ENCODE measurements around the gene CYGB.

CYGB gene

GRCh38 chr17:76540381-76541300 lies 3.1 kb upstream of the CYGB start (continued):
- TF ChIP-seq GLIS1 (tag by site-specific recombination; IDR thresholded peaks at IDR 0.05) (peak; percentile 61), GLI2 (tag by site-specific recombination; IDR thresholded peaks at IDR 0.05; ENCODE audit: borderline replicate concordance, low read depth) (no peak), ZFP69B (tag by site-specific recombination; IDR thresholded peaks at IDR 0.05) (no peak), ZNF48 (tag by site-specific recombination; IDR thresholded peaks at IDR 0.05) (no peak), ZNF146 (tag by site-specific recombination; IDR thresholded peaks at IDR 0.05) (no peak), ZEB2 (tag by site-specific recombination; IDR thresholded peaks at IDR 0.05) (peak; percentile 49; the same call in 1 of the 2 replicates), ZNF239 (tag by site-specific recombination; IDR thresholded peaks at IDR 0.05) (no peak), ZNF274 (IDR thresholded peaks at IDR 0.05; ENCODE audit: low read length) (no peak), ZNF274 (tag by site-specific recombination; IDR thresholded peaks at IDR 0.05; ENCODE audit: borderline replicate concordance) (no peak), ZNF580 (tag by site-specific recombination; IDR thresholded peaks at IDR 0.05) (no peak), SCRT1 (tag by site-specific recombination; IDR thresholded peaks at IDR 0.05; ENCODE audit: borderline replicate concordance) (0 out of 2 replicates have a peak, but pooled peaks have one; percentile 25), IKZF3 (tag by site-specific recombination; IDR thresholded peaks at IDR 0.05) (peak; percentile 56), ZNF302 (tag by site-specific recombination; IDR thresholded peaks at IDR 0.05; ENCODE audit: low read depth) (no peak), ZNF521 (tag by site-specific recombination; IDR thresholded peaks at IDR 0.05) (no peak), ZBTB48 (tag by site-specific recombination; IDR thresholded peaks at IDR 0.05) (peak; percentile 77; the same call in 1 of the 2 replicates), BCL11B (tag by site-specific recombination; IDR thresholded peaks at IDR 0.05; ENCODE audit: low read depth) (no peak), OSR2 (tag by site-specific recombination; IDR thresholded peaks at IDR 0.05) (peak; percentile 50), ZNF404 (tag by site-specific recombination; IDR thresholded peaks at IDR 0.05) (no peak), ZNF629 (tag by site-specific recombination; IDR thresholded peaks at IDR 0.05) (peak; percentile 79), KLF9 (tag by site-specific recombination; IDR thresholded peaks at IDR 0.05; ENCODE audit: low read depth) (no peak), ZNF514 (tag by site-specific recombination; IDR thresholded peaks at IDR 0.05) (no peak), ZNF423 (tag by site-specific recombination; IDR thresholded peaks at IDR 0.05) (peak; percentile 83), ZNF624 (tag by site-specific recombination; IDR thresholded peaks at IDR 0.05) (no peak), ZNF416 (tag by site-specific recombination; IDR thresholded peaks at IDR 0.05) (no peak), ZBTB49 (tag by site-specific recombination; IDR thresholded peaks at IDR 0.05; ENCODE audit: low read depth) (no peak), ZNF548 (tag by site-specific recombination; IDR thresholded peaks at IDR 0.05) (no peak), ZNF670 (tag by site-specific recombination; IDR thresholded peaks at IDR 0.05; ENCODE audit: low read depth) (no peak), SP7 (tag by site-specific recombination; IDR thresholded peaks at IDR 0.05) (peak; percentile 70), PRDM1 (tag by site-specific recombination; IDR thresholded peaks at IDR 0.05) (peak; percentile 66), OVOL3 (tag by site-specific recombination; IDR thresholded peaks at IDR 0.05) (no peak), TCF7L2 (IDR thresholded peaks at IDR 0.05; ENCODE audit: borderline replicate concordance, low read depth, low read length) (no peak)
- TF ChIP-seq, protein P1, sequence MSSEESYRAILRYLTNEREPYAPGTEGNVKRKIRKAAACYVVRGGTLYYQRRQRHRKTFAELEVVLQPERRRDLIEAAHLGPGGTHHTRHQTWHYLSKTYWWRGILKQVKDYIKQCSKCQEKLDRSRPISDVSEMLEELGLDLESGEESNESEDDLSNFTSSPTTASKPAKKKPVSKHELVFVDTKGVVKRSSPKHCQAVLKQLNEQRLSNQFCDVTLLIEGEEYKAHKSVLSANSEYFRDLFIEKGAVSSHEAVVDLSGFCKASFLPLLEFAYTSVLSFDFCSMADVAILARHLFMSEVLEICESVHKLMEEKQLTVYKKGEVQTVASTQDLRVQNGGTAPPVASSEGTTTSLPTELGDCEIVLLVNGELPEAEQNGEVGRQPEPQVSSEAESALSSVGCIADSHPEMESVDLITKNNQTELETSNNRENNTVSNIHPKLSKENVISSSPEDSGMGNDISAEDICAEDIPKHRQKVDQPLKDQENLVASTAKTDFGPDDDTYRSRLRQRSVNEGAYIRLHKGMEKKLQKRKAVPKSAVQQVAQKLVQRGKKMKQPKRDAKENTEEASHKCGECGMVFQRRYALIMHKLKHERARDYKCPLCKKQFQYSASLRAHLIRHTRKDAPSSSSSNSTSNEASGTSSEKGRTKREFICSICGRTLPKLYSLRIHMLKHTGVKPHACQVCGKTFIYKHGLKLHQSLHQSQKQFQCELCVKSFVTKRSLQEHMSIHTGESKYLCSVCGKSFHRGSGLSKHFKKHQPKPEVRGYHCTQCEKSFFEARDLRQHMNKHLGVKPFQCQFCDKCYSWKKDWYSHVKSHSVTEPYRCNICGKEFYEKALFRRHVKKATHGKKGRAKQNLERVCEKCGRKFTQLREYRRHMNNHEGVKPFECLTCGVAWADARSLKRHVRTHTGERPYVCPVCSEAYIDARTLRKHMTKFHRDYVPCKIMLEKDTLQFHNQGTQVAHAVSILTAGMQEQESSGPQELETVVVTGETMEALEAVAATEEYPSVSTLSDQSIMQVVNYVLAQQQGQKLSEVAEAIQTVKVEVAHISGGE (tag by site-specific recombination; conservative IDR thresholded peaks at IDR 0.05; ENCODE audit: low read depth): 0 out of 2 replicates have a peak, but pooled peaks have one; percentile 6
- TF ChIP-seq, protein P2, sequence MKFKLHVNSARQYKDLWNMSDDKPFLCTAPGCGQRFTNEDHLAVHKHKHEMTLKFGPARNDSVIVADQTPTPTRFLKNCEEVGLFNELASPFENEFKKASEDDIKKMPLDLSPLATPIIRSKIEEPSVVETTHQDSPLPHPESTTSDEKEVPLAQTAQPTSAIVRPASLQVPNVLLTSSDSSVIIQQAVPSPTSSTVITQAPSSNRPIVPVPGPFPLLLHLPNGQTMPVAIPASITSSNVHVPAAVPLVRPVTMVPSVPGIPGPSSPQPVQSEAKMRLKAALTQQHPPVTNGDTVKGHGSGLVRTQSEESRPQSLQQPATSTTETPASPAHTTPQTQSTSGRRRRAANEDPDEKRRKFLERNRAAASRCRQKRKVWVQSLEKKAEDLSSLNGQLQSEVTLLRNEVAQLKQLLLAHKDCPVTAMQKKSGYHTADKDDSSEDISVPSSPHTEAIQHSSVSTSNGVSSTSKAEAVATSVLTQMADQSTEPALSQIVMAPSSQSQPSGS (tag by site-specific recombination; IDR thresholded peaks at IDR 0.05; ENCODE audit: low read depth): peak; percentile 99
